NCI-H82 (cell line): ENCODE data around the gene SLC23A3.

Experiments used
- DNase-seq: peaks from one replicate; lab custom pipeline; 2025; lab: John Stamatoyannopoulos, UW

Gene SLC23A3

DNA sequence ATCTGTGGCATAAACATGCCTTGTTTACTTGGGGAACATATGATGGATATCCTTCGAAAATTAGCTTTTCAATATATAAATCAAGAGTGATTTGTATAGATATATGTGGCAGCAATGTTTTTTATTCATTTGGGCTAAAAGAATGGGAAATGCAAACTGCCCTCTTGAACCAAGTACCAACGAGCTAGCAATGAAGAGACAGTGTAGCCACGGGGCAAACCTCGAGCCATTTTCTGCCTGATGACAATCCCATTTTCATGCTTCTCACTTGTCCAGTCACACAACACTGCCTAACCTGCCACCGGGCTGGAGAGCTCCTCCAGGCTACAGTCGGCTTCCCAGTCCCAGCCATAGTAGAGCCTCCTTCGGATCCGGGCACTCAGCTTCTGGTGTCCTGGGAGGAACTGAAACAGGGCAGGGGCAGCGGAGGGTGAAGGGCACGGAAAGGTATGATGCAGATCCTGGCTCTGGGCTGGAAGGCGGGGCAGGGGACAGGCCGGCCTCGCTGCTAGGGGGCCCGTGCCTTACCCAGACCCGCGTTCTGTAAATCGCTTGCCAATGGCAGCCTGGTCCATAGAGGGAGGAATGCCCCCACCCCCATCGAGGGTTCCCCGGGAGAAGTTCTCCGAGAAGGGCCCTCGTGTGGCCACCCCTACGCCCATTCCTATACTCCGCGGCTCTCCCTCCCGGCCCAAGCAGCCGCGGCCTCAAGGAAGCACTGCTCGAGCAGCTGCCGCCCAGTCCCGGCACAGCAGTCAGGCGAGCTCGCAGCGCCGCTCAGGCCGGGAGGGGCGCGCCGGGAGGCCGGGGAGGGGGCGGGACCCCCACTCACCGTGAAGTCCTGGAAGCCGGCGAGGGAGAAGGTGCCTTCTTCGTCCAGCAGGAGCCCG is 6.3 kb upstream of the SLC23A3 start:
- peak; percentile 78 for DNase-seq

DNA sequence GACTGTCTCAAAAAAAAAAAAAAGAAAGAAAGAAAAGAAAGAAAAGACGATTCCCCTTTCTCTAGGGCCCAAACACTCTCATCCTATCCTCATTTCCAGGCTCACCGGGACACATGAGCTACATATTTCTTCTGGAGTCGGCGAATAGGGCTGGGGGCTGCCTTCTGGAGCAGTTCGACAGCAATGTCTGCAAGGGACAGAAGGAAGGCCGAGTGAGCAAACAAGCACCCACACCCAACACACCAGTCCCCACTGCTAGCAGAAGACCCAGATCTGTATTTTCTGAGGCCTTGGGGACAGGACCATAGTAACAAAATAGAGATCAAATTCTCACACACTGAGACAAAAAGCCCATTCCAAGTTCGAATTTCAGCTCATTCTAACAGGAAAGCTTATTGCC is 5.7 kb upstream of the SLC23A3 start:
- no peak for DNase-seq

DNA sequence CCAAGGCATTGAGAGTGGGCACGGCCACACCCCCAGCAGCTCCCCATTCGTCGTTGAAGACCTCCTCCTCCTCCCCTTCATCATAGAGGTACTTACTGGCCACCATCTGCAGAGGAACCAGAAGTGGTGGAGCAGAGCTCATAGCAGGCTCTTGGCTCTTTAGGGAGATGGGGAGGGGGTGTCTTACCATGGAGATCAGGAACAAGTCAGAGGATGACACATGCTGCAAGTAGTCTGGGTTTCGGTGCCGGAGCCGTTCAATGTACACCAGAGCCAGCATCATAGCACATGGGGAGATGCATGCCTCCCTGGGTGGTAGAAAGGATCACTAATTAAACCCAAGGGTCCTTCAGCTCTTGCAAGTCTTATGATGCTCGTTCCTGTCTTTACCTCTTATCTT is 5.0 kb upstream of the SLC23A3 start:
- DNase-seq = no peak

DNA sequence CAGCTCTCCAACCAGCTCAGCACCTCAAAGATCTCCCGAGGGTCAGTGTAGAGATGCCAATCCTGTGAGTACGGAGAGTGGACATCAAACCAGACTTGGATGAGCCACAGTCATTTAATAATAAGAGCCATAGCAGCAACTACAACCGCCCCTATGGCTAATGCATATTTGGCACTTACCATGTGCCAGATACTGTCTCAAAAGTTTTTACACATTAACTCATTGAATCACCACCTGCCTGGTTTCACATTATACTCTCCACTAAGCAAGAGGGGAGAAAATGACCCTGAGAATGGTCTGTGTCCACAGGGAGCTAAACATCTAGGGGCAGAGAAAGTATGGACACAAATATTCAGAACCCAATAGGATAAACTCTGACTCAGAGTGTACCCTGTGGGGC is 4.3 kb upstream of the SLC23A3 start:
- DNase-seq = no peak

DNA sequence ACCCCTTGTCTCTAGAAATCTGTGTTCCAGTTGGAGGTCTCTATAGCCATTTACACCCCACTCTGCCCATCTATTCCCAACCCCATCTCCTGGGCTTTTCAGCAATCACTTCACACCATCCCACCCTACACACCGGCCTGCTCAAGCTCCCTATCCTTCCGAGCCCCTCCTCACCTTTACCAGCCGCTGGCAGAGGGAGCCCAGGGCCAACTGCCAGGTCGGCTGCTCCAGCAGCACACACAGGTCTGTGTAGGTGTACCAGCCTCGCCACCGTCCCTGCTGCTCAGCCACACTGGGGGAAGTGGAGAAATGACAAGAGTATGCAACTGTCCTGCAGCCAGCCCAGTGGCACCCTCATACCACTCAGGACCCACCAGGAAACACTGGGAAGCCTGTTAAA is 3.3 kb upstream of the SLC23A3 start:
- no peak for DNase-seq

DNA sequence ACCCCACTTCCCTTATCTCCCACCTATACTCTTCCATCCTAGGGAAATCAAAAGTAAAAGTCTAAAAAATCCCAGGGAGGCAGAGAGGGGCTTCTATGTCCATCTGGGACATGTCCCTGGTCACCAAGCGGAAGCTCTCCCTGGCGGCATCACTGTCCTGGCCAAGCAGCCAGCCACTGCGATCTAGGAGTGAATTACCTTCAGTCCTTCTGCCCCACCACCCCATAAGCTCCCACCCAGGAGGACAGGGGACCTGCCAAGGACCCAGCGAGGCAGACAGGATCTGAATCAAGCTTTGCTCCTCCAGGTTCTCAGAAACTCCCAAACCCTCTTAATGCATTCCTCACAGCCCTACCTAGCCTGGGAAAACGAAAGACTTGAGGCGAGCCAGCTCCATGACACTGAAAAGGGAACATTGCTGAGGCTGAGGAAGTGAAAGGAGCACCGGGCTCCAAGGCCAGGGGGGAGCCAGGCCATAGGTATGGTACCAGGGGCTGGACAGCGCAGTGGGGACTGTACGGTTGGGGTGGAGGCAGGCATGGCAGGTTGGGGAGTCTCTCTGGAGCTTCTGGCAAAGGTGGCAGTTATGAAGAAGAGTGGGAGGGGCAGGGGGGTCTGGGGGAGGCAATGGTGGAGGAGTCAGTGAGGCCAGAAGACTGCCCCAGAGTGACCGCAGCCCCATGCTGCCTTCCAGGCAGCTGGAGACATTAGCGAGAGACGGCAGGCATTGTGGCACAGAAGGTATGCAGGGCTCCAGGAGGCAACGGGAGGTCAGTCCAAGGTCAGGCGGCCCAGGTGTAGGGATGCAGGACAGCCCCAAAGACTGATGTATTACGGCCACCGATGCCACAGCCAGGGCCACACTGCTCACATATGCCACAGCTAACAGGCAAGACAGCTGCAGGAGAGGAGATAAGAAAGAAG is 2.7 kb upstream of the SLC23A3 start:
- no peak for DNase-seq

DNA sequence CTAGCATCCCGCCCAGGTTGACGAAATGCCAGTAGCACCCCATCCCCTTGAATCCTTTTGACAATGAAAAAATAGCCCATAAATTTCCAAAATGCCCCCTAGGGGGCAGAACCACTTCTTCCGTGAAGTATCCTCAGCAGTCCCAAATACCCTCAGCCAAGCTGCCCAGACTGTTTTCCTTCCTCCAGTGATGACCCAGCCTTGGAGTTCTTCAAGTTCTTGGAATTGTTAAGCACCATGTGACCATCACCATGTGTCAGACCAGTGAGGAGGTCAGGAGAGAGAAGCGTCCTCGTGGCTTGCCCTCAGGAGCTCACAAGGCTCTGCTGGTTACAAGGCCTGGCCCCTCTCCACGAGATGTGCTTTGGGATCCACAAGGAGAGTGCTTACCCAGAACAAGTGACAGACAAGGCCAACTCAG is 1.4 kb upstream of the SLC23A3 start:
- peak; percentile 78 for DNase-seq

DNA sequence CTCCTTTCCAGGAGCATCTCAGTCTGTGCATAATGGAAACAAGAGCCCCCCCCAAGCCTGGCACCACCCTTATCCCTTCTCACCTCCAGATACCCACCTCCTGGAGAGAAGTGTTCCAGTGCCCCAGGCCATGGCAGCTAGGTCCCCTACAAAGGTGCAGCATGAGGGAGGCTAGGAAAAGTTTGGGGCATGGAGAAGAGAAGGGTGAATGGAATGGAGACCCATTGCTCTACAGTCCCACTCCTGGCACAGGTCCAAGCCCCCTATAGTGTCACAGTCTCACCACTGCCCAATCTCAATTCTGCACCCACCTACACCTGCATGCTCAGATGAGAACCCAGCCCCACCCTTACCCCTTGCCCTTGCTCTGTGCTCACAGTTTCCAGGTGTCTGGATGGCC is 897 bp downstream of the SLC23A3 start:
- no peak for DNase-seq

DNA sequence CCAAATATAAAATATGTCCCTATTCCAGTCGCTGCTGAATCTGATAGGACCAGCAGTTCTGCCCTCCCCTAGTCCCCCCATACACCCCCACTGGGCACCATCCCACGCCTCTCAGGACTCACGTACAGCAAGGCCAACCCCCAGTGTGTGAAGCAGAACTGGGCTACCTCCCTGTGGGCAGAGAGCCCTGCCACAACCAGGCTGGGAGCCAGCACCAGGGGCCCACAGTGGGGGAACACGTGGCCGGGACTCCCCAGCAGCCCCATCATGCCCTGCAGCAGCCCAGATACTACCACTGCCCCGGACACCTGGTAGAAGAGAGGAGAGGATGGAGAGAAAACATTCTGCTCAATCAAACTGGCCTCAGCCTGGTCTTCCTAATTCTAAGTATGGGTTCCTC is 1.3 kb downstream of the SLC23A3 start:
- DNase-seq = no peak

DNA sequence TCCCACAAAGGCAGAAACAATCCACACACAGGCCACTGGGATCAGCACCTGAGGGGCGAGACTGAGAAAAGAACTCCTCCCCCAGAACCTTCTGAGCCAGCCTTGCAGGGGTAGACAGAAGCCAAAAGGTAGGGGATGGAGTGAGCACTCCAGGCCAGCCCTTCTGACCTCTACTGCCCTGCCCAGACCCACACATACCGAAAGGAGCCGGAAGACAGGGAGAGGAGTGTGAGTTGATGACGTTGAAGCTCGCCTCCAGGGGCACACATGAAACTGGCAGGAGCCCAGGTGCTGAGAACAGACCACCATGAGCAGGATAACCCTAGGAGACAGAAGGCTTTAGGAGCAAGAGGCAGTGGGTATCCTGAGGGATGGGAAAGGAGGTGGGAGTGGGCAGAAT is 1.8 kb downstream of the SLC23A3 start:
- DNase-seq = no peak

DNA sequence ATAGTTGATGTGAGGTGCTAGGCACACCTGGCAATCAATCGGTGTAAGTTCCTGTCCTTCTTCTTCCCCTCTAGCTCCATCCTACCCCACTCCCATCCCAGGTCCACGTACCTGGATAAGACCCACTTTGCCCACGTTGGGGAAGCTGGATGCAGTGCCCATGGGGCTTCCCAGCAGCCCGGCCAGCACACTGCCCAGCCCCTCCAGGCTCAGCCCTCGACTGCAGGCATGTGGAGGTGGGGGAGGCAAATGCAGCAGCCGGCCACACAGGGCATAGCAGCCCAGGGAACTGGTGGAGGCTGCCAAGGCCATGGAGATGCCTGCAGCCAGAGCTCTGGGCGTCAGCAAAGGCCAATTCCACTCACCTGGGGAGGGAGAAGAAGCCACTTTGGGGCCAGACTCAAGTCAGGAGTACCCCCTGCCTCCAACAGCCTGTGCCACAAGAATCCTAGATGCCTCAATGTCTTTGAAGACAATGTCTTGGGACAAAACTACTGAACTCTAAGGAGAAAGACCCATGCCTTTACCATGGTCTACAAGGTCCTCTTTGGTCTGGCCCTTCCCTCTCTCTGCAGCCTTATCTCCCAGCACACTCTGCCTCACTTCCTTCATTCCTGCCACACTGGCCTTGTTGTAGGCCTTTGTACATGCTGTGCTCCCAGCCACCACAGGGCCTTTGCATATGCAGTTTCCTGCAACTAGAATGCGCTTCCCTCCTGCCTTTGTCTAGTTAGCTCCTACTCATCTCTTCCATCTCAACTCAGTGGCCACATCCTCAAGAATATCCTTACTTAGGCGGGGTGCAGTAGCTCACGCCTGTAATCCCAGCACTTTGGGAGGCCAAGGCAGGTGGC is 4.5 kb downstream of the SLC23A3 start:
- DNase-seq = no peak

DNA sequence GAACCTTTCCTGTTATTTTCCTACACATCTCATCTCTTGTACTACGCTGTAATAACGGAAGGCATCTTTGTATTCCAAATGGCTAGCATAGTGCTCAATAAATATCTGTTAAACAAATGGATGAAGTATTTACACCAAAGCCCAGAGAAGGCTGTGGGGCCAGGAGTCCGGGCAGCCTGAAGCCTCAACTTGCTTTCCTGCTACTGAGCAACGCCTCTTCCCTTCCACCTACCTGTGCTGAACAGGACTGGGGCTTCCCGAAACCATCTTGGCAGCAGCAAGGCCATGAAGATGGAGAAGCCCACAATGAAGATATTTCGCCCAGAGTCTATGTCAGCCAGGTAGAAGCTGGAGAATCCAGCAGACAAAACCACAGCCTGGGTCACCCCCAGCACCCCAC is 6.7 kb downstream of the SLC23A3 start:
- DNase-seq = no peak

DNA sequence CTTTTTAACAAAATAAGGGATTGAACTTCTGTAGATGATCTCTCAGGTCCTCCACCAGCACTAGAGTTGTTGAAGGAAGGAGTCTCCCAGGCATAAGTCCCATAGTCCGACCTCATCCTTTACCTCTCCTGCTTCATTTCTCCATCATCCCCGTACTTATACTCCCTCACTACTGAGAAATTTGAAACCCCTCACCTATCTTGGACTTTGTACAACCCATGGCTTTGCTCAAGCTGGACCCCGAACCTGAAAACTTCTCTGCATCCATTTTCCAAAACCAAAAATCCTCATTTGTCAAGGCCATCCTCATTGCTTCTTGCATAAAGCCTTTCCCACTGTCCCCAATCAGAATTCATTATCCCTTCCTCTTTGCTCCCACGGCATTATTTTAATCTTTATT is 8.7 kb downstream of the SLC23A3 start:
- no peak for DNase-seq

DNA sequence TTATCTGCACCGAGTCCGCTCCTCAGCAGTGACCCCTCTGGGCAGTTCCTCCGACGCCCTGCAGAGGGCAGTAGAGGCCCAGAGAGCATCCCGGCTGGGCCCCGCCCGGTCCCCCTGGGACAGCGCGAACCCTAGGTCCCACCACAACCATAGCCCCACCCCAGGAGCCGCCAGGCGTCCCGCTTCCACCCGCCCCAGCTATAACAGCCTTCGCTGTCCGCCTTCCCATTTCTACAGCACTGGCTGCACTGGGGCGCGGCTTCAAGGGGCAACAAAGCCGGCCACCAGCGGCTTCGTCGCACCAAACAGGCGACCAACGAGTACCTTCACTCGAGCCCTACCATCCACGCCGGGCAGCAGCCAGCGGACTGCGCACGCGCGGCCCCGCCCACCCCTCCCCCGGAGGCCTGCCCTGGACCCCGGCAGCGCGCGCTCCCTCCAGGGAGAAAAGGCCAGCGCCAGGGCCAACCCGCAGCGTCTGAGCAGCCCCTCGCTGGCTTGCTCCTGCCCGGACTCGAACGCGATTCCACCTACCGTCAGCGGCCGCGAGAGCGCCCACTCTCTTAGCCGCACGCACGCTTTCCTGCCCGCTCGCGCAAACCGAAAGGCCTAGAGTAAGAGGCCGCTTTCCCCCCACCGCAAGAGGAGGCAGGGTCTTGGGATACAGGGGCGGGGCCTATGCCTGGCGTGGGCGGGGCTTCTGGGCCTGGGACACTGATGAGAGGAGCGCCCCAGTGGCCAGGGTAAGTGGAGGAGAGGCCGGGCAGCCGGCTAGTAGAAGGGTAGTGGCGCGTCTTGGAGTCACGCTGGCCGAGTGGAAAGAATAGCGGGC is 9.4 kb downstream of the SLC23A3 start, which contains the start of gene NHEJ1:
Gene NHEJ1 (minus strand): TSS at position 630 of the 832 bp plus-strand sequence. CDS start 2,453 bp downstream, outside the sequence.
- DNase-seq = peak; percentile 96

DNA sequence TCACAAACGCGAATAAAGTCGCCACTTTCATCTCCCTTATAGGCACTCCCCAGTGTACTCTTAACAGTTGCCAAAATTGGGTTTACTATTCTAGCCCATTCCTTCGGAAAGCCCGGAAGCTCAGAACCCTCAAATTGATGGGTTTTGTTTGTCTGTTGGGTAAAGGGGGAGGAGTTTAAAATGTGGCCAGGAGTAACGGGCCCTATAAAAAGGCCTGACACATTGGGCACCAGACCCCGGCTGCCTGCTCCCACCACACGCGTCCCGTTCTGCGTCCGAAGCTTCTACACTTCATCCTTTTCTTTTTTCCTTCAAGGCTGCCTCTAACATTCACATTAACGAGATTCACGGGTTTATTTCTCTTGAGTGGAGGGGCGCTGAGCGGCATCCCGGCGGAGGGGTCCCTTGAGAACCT is 10.1 kb downstream of the SLC23A3 start:
- no peak for DNase-seq

DNA sequence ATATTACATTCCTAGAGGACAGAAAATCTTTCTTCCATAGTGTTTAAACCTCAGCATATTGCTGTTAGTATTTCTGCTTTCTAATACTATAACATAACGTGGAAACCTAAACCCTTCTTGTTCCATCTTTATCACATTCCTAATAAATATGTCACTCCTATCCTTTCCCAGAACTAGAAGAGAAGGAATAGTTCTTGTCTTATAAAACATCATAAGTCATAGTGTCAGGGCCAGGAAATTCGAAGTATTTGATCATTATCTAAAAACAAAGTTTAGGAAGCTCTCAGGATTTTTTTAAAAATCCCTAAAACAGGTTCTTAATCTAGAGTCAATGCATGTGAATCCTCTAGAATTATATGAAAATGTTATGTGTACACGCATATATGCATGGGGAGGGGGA is 11.2 kb downstream of the SLC23A3 start:
- DNase-seq = no peak

DNA sequence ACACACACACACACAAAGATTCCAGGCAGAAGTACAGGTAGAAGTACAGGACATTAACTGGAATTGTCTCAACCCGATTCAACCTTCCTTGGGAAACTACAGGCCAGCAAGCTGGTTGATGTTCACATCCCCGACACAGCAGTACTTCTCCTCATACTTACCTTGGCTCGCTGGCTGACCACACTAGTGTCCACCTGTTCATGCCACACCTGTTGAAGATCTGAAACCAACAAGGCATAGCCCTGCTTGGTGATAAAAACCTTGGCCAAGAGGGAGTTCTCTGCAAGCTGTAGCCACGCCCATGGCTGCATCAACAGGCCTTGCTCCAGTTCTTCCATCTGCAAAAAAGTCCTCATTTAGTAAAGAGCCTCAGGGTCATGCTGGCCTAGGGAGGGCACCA is 11.8 kb downstream of the SLC23A3 start:
- DNase-seq = no peak

DNA sequence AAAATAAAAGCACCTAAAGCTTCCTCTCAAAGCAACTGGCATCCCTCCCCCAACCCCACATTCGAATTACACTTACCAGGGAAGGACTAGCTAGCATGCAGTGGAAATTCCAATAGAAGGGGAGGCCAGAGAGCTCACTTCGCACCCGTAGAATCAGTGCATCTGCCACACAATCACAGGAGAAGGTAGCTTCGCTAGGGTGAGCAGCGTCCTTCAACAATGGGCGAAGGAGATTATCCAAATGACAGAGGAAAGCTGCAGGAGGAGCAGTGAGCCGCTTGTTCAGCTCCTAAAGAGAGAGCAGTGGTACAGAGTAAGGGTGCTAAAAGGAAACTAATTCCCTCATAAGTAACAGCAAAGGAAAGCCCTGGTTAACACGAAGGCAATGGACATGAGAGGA is 12.4 kb downstream of the SLC23A3 start:
- no peak for DNase-seq

DNA sequence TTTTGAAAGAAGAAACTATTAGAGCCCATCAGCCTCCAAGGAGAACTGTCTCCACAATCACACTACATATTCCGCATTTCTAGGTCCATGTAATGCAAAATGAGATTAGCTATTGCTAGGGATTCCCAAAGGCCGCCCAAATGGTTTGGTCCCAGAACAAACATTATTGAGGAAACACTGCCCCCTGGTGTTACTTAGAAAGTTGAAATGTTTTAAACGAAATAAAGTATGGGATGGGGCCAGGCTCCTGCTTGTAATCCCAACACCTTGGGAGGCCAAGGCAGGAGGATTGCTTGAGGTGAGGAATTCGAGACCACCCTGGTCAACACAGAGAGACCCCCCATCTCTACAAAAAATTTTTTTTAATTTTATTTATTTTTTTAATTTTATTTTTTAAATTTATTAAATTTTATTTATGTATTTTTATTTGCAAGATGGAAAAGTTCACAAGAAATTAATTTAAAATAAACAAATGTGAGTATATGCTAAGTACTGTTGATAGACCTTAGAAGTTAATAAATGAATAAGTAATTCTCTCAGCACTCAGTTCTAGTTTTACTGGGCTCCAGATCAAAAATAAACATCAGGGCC is 14.7 kb downstream of the SLC23A3 start:
- DNase-seq = peak; percentile 96

DNA sequence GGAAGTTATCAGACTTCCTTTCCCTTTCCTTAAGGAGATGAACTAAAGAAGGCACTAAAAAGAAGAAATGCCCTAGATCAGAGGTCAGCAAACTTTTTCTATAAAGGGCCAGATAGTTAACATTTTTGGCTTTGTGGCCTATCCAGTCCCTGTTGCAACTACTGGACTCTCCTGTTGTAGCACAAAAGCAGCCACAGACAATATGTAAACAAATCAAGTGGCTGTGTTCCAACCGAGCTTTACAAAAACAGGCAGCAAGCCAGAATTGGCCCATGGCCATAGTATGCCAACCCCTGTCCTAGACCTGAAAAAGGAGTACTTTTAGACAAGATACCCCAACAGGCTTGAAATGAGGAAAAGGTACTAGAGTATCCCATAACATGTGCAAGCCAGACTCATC is 20.2 kb downstream of the SLC23A3 start:
- DNase-seq = no peak

DNA sequence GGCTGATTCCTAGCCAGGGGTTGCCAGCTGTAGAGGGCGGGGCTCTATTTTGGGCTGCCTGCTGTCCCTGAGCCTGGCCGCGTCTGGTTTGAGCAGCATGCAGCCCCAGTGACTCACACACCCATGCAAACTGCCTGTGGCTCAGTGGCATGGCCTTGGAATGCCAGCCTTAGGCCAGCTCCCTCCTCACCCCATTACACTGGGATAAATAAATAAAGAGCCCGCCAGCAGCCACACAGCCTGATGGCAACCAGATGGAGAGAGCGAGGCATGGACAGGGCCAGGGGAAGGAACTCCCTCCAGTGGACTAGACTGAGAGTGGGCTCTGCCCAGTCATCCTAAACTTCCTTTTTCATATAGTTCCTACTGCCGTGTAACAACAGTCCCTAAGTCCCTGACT is 27.5 kb downstream of the SLC23A3 start:
- no peak for DNase-seq
